GM12875 (cell line): ENCODE results near the gene TMEM120B.

Experiments used
- H3K4me3 ChIP-seq: one replicate; pipeline ENCODE4 v1.5.1; 2011; ENCODE audit warnings: low read depth, low read length, control low read depth
- TF ChIP-seq, protein P1 (sequence below): IDR thresholded peaks from 2 replicates; pipeline ENCODE4 v1.5.1; 2011; ENCODE audit warnings: low read depth, mild to moderate bottlenecking, control low read depth, inconsistent platforms, low read length, moderate library complexity, borderline replicate concordance; ENCODE audit not compliant: insufficient read depth

The TMEM120B gene

DNA sequence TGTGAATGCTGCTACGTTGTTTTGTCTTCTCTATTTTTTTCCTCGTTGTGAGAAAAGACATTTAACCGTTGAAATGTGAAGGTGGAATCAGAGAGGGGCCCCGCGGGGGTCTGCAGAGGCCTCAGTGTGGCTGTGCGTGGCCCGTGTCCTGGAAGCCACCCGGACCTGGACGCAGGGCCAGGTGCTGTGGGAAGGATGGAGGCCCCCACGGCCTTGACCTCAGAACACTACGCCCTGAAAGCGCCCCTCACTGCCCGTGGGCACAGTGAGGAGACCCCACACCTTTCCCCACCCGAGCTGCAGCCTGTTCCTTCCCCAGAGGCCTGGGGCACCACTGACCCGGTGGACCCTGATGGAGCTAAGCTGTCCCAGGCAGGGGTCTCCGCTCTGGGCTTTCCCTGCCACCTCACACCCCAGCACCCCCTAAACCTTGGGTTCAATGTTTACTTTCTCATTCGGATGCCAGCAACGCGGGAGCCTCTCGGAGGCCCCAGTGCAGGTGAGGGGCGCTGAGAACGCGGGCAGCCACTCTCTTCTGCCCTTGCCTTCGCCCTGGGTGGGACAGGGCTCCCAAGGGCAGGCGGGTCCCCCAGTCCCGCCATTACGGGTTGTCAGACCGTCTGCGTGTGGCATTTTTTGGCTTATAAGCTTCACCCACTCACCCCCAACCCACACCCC, 118.2 kb downstream of the TMEM120B start:
- TF ChIP-seq, protein P1, sequence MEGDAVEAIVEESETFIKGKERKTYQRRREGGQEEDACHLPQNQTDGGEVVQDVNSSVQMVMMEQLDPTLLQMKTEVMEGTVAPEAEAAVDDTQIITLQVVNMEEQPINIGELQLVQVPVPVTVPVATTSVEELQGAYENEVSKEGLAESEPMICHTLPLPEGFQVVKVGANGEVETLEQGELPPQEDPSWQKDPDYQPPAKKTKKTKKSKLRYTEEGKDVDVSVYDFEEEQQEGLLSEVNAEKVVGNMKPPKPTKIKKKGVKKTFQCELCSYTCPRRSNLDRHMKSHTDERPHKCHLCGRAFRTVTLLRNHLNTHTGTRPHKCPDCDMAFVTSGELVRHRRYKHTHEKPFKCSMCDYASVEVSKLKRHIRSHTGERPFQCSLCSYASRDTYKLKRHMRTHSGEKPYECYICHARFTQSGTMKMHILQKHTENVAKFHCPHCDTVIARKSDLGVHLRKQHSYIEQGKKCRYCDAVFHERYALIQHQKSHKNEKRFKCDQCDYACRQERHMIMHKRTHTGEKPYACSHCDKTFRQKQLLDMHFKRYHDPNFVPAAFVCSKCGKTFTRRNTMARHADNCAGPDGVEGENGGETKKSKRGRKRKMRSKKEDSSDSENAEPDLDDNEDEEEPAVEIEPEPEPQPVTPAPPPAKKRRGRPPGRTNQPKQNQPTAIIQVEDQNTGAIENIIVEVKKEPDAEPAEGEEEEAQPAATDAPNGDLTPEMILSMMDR: no peak
- no peak overlapping the region for H3K4me3 ChIP-seq
